Esophagus muscularis mucosa (tissue), 4 donors: ENCODE data around the gene TRPV3. TPM values are rescaled to one million over a fixed set of nuclear protein-coding genes. Genes with fewer than 3 reads are reported as not detected.
"Not testable (repeated sequence)": the region's sequence is repeated elsewhere in the genome, so short reads cannot be mapped to it uniquely, and the experiment has no call there.

ENCODE experiments used
- DNase-seq: peaks from one replicate; pipeline ENCODE4 v3.0.0-alpha.2; 2017; ENCODE audit errors: extremely low spot score
- H3K27ac ChIP-seq, 4 donors: fragments of 200-600 bp; sonication (generic); replicated peaks in 1 of 4; 1 replicate in 3 of 4; 2 replicates in 1 of 4; pipeline ENCODE4 v1.5.1; 2016 to 2019; ENCODE audit warnings: mild to moderate bottlenecking in 1 of 4
- H3K27me3 ChIP-seq, 4 donors: fragments of 200-600 bp; sonication (generic); one replicate each; pipeline versions ENCODE4 v1.5.1 to v1.6.0; 2016 to 2019
- H3K36me3 ChIP-seq, 4 donors: fragments of 200-600 bp; sonication (generic); one replicate each; pipeline ENCODE4 v1.5.1; 2016 to 2019
- H3K4me1 ChIP-seq, 4 donors: fragments of 200-600 bp; sonication (generic); one replicate each; pipeline ENCODE4 v1.5.1; 2016 to 2019
- H3K4me3 ChIP-seq, 4 donors: fragments of 200-600 bp; sonication (generic); 1 replicate in 2 of 4; 2 replicates in 2 of 4; pipeline ENCODE4 v1.5.1; 2016 to 2019; ENCODE audit warnings: mild to moderate bottlenecking in 4 of 4, moderate library complexity in 1 of 4
- H3K9me3 ChIP-seq, 4 donors: fragments of 200-600 bp; sonication (generic); 1 replicate in 3 of 4; 2 replicates in 1 of 4; pipeline ENCODE4 v1.5.1; 2016 to 2019
- EP300 ChIP-seq: sonication (generic); formaldehyde crosslinking; IDR thresholded peaks from one replicate; pipeline ENCODE4 v1.6.1; 2017; ENCODE audit warnings: antibody characterized with exemption
- POLR2A ChIP-seq: fragments of 450-650 bp; IDR thresholded peaks from one replicate; pipeline ENCODE4 v1.6.1; 2017; ENCODE audit warnings: antibody characterized with exemption, moderate library complexity, mild to moderate bottlenecking, low read depth
- POLR2AphosphoS5 ChIP-seq, 2 donors: sonication (generic); formaldehyde crosslinking; IDR thresholded peaks; one replicate each; pipeline ENCODE4 v1.6.1; 2017; ENCODE audit warnings: antibody characterized with exemption in 2 of 2
- WGBS: methylation state at CpG from one replicate; pipeline ENCODE4 v1.1.5; 2018; 5-methylcytosine and 5-hydroxymethylcytosine counted together
- intact Hi-C: fragments of 100-400 bp; cut with DNase I; formaldehyde crosslinking; loops from one replicate; pipeline ENCODE4 v1.15.1; 2023
- total RNA-seq, 4 donors: library from RNA; depleted of rRNA; stranded (reverse); fragments of >200 nt; gene quantifications; one replicate each; pipeline versions ENCODE4 v1.1.0 to v1.2.1, GENCODE V29; 2016
- TF ChIP-seq, protein P1 (sequence below), 3 experiments: fragments of 200-600 bp in 2 of 3; fragments of 450-650 bp in 1 of 3; sonication (generic) in 2 of 3; IDR thresholded peaks; one replicate each; pipeline ENCODE4 v1.5.1; 2017 to 2019; ENCODE audit warnings: antibody characterized with exemption in 3 of 3, mild to moderate bottlenecking in 2 of 3, moderate library complexity in 1 of 3

The TRPV3 gene
- total RNA-seq, 4 donors from 2014 or later, result 0.26 to 0.83 (median 0.45) TPM

DNA sequence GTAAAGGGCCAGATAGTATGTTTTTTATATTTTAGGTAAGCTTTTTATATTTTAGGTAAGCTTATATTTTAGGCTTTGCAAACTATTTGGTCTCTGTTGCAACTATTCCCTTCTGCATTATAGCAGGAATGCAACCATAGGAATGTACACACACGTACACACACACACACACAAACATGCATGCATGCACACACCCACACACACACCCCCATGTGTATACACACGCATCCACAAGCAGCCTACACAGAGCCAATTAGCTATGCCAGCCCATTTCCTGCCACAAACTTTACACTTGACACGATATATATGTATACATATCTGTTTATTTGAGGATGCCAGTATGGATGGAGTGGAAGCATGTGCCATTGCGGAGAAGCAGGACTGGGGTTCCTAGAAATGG lies 7.5 kb upstream of the TRPV3 start:
- TF ChIP-seq, protein P1, sequence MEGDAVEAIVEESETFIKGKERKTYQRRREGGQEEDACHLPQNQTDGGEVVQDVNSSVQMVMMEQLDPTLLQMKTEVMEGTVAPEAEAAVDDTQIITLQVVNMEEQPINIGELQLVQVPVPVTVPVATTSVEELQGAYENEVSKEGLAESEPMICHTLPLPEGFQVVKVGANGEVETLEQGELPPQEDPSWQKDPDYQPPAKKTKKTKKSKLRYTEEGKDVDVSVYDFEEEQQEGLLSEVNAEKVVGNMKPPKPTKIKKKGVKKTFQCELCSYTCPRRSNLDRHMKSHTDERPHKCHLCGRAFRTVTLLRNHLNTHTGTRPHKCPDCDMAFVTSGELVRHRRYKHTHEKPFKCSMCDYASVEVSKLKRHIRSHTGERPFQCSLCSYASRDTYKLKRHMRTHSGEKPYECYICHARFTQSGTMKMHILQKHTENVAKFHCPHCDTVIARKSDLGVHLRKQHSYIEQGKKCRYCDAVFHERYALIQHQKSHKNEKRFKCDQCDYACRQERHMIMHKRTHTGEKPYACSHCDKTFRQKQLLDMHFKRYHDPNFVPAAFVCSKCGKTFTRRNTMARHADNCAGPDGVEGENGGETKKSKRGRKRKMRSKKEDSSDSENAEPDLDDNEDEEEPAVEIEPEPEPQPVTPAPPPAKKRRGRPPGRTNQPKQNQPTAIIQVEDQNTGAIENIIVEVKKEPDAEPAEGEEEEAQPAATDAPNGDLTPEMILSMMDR (IDR thresholded peaks at IDR 0.05), result no peak
- no peak for TF ChIP-seq POLR2AphosphoS5 (IDR thresholded peaks at IDR 0.05)
- no peak for TF ChIP-seq POLR2A
- TF ChIP-seq EP300, result no peak
- WGBS, result 84% methylated on average over 4 of the region's 4 CpGs

DNA sequence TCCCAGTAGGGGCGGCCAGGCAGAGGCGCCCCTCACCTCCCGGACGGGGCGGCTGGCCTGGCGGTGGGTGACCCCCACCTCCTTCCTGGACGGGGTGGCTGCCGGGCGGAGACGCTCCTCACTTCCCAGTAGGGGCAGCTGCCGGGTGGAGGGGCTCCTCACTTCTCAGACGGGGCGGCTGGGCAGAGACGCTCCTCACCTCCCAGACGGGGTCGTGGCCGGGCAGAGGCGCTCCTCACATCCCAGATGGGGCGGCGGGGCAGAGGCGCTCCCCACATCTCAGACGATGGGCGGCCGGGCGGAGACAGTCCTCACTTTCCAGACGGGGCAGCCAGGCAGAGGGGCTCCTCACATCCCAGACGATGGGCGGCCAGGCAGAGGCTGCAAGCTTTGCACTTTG lies 6.6 kb upstream of the TRPV3 start:
- H3K36me3 ChIP-seq, result peaks cover 0 to 34% (median 25%) of the 10 kb centered on the region in 4 donors
- H3K4me3 ChIP-seq, DNase-seq, H3K4me1 ChIP-seq, H3K9me3 ChIP-seq, intact Hi-C loops, H3K27ac ChIP-seq, H3K27me3 ChIP-seq: not testable (repeated sequence)
- WGBS, result 94% methylated on average over 10 of the region's 28 CpGs

More for the DNA sequence above, 7.5 kb upstream of the TRPV3 start:
- peaks cover 0 to 7% (median 5%) of the 10 kb centered on the region in 4 donors for H3K4me1 ChIP-seq
- intact Hi-C loops, result no loop called here
- H3K4me3 ChIP-seq, result no peak overlapping the region
- peaks cover 0 to 40% (median 27%) of the 10 kb centered on the region in 4 donors for H3K36me3 ChIP-seq
- no peaks in the 10 kb centered on the region for H3K27me3 ChIP-seq
- H3K27ac ChIP-seq, result no peak overlapping the region
- H3K9me3 ChIP-seq, result no peaks in the 10 kb centered on the region
- no peak for DNase-seq

DNA sequence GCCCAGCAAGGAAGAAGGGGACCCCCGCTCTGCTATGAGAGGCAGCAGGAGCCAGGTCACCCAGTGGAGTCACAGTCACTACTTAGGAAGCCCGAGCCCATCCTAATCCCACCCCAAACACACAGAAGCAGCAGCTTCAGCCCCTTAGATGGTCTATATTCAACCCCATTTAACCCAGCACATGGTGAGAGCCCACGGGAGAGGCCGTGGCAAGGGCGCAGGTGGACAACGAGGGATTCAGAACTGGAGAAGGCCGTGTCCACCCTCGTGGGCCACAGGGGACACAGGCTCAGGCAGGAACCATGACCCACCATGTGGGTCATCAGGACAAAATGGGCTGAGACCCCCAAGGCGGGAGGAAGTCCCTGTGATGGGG lies 1.6 kb upstream of the TRPV3 start:
- Histone ChIP-seq H3K4me1 (peaks cover 0 to 20% (median 5%) of the 10 kb centered on the region in 4 donors), H3K27ac (no peak overlapping the region), H3K9me3 (no peaks in the 10 kb centered on the region), H3K27me3 (peaks cover 0 to 52% (median 0%) of the 10 kb centered on the region in 4 donors), H3K36me3 (no peaks in the 10 kb centered on the region), H3K4me3 (no peak overlapping the region)
- TF ChIP-seq, protein P1 (IDR thresholded peaks at IDR 0.05), result no peak
- no peak for TF ChIP-seq EP300
- no peak for TF ChIP-seq POLR2AphosphoS5 (IDR thresholded peaks at IDR 0.05)
- TF ChIP-seq POLR2A, result no peak
- no peak for DNase-seq
- WGBS, result 87% methylated on average over 9 of the region's 9 CpGs
- intact Hi-C loops, result no loop called here

DNA sequence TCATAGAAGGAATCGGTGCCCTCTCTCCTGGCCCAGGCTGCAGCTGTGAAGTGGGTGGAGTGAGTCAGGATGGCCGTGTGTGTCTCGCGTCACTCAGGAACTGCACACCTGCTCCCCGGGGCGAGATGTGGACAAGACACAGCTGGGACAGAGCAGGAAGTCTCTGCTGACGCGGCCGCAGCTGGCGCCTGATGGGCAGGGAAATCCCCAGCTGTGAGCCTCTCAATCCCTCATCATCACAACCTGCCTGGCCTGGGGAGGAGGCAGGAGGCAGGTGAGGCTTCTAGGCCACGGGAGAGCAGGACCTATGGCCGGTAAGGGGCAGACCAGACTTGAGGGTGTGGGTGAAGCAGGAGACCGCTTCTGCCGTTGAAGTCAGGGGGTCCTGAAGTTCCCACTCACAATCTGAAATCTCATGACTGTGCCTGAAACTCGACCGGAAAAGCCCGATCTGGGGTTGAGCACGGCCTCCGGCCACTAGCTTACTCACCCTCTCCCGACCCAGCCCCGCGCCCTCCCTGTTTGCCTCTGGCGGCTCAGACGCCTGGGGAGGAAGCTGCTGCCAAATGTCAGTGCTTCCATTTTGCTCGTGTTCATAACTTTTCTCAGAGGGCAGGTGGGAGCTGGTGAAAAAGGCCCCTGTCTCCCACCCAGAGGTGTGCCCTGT lies 1.1 kb upstream of the TRPV3 start:
- no peak for DNase-seq
- WGBS, result 29% methylated on average over 13 of the region's 25 CpGs
- H3K27me3 ChIP-seq, result peaks cover 0 to 57% (median 0%) of the 10 kb centered on the region in 4 donors
- TF ChIP-seq POLR2A, result no peak
- no peaks in the 10 kb centered on the region for H3K9me3 ChIP-seq
- no peak overlapping the region for H3K27ac ChIP-seq
- H3K4me3 ChIP-seq, result no peak overlapping the region
- intact Hi-C loops, result no loop called here
- no peaks in the 10 kb centered on the region for H3K36me3 ChIP-seq
- H3K4me1 ChIP-seq, result peaks cover 0 to 20% (median 5%) of the 10 kb centered on the region in 4 donors

DNA sequence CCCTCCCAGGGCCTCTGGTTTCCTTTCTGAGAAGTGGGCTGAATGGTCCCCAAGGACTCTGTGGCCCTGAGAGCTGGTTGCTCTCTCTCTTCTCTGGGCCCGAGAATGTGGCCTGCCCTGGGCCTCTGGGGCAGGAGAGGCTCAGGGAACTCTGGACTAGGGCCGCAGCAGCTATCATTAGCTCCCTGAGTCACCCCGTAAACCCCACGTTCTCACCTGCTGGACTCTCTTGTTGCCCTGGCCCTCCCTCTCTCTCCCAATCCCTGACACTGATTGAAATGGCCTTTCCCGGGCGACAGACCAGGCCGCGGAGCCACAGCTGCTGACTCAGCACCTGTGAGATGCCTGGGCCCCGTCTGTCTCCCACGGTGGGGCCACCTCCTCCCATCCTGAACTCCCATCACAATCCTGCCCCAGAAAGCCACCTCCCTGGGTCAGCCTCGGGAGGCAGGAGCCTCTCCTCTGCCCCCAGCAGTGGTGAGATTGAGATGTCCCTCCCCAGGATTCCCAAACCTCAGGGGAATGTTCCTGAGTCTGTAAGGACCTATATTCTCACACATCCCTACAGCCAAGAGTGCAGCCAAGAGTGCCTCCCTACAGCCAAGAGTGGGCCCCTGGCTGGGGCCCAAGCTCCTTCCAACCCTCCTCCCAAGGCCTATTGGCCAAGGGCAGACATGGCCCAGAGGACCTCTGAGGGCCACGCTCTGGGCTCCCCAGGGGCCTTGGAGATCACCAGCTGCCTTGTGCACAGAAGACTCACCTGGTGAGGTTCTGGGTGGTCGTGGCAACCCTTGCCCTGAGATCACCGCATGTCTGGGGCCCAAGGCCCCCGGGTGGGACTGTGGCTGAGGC lies 470 bp downstream of the TRPV3 start:
- Histone ChIP-seq H3K36me3 (no peaks in the 10 kb centered on the region), H3K27me3 (peaks cover 0 to 66% (median 0%) of the 10 kb centered on the region in 4 donors), H3K4me3 (no peak overlapping the region), H3K4me1 (peaks cover 0 to 13% (median 0%) of the 10 kb centered on the region in 4 donors), H3K9me3 (no peaks in the 10 kb centered on the region), H3K27ac (no peak overlapping the region)
- WGBS, result 78% methylated on average over 13 of the region's 15 CpGs
- intact Hi-C loops, result no loop called here
- peak; percentile 57 for DNase-seq
- TF ChIP-seq POLR2A (no peak), EP300 (no peak), POLR2AphosphoS5 (IDR thresholded peaks at IDR 0.05) (no peak)
- TF ChIP-seq, protein P1 (IDR thresholded peaks at IDR 0.05), result no peak
